A549 treated with DMSO at 1 μM for 4 hours (cell line): ENCODE measurements around the gene ARHGEF18. TPM values are rescaled to one million over a fixed set of nuclear protein-coding genes. Genes with fewer than 3 reads are reported as not detected.

ENCODE experiments used
- total RNA-seq: library from RNA; stranded (reverse); fragments of 200-300 nt; extraction: Qiagen RNA extraction; gene quantifications from 5 replicates; pipeline ENCODE4 v1.2.3, GENCODE V29; 2022; ENCODE audit warnings: low read depth

The ARHGEF18 gene
- total RNA-seq = 45.9 to 56.3 TPM (median 54.0 TPM) in 5 replicates

DNA sequence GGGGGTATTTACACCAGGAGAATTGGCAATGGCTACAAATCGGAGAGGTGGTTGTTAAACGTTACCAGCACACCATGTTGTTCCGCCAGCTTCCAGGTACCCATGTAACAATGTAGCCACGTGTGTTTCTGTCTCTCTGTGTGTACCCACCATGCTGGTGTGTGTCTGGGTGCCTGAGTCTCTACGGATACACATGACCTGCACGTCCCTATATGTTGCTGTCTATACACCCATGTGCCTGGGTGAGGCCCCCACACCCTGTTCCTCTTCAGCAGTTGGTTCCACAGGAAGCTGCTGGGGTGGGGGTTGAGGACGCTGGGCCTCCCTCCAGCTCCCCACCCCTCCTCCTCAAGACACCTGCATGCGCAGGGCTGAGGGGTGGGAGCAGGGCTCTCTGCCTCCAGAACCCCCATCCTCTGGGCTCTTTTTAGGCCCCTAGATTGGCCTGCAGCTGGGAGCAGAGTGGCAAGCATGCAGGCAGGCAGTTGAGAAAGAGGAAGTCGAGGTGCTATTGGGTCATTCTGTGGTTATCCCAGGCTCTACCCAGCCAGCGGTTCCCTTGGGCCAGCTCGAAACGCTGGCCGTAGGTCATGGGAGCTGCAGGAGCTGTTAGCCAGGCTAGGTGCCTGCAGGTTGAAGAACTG lies at the start of gene ARHGEF18:
Gene ARHGEF18 (plus strand): TSS at position 351 of the 644 bp plus-strand sequence. CDS start 13,954 bp downstream, outside the sequence.

Other genes starting within 250 kb of the ARHGEF18 start
- 2.4 to 3.1 TPM (median 2.9 TPM) in 5 replicates for gene INSR, start 54.5 kb upstream of the ARHGEF18 start, total RNA-seq
- gene PEX11G, start 140.1 kb downstream of the ARHGEF18 start, total RNA-seq = 1.7 to 2.3 TPM (median 1.9 TPM) in 5 replicates
- 14.7 to 21.4 TPM (median 16.0 TPM) in 5 replicates for gene ZNF358, start 167.2 kb downstream of the ARHGEF18 start, total RNA-seq
- gene MCOLN1, start 173.7 kb downstream of the ARHGEF18 start, total RNA-seq = 9.9 to 15.7 TPM (median 11.8 TPM) in 5 replicates
- 32.5 to 42.9 TPM (median 34.6 TPM) in 5 replicates for gene PNPLA6, start 186.8 kb downstream of the ARHGEF18 start, total RNA-seq
- gene CAMSAP3, start 246.9 kb downstream of the ARHGEF18 start, total RNA-seq = 2.5 to 4.6 TPM (median 4.1 TPM) in 5 replicates